GM19452 (cell line): ENCODE results near the gene PTBP2.
"Not testable (repeated sequence)": the region's sequence is repeated elsewhere in the genome, so short reads cannot be mapped to it uniquely, and the experiment has no call there.

Source experiments
- ATAC-seq: cut with Tn5 transposase; IDR thresholded peaks from one replicate; pipeline ENCODE4 v1.9.1; 2021; ENCODE audit not compliant: unreplicated experiment

Gene PTBP2

GRCh38 chr1:96730574-96731298 lies 9.2 kb downstream of the PTBP2 start:
- ATAC-seq = no peak

GRCh38 chr1:96741335-96741734 lies 19.8 kb downstream of the PTBP2 start:
- ATAC-seq = no peak

GRCh38 chr1:96746440-96747420 lies 25.1 kb downstream of the PTBP2 start:
- ATAC-seq = no peak

DNA sequence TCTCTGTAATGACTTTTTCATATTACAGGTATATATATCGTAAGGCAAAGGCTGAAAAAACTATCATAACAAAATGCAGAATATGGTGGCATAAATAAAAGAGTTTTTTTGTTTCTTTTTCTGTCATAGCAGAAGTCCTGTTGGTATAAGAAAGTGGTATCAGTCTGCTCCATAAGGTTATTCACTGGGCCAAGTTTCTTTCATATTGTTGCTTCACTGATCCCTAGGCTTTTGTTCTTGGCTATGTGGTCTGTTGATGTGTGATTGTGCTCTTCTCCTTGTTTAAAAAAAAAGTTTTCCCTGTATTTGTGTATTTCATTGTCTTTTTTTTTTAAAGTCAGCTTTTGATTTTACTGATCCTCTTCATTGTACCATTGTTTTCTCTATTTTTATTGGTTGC lies 26.0 kb downstream of the PTBP2 start:
- no peak for ATAC-seq

DNA sequence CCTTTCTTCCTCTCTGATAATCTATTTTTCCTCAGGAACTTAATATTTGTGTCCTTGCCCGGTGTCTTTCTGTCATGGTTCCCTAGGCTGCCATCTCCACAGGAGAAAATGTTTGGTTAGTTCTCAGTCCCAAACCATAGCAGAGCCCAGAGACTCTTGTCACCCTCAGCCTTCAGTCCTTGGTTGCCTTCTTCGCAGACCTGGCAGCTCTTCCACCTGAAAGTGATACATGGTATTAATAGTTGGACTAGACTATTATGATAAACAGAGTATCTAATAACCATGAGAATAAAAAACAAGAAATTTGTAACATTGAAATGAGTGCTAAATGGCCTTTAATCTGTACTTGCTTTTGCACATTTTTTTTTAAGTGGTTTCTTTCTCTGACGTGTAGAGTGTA lies 26.5 kb downstream of the PTBP2 start:
- ATAC-seq = no peak

- ATAC-seq = no peak
Observed at GRCh38 chr1:96749618-96750017, 28.0 kb downstream of the PTBP2 start.

GRCh38 chr1:96752394-96752793 lies 30.8 kb downstream of the PTBP2 start:
- no peak for ATAC-seq

- no peak for ATAC-seq
Observed at GRCh38 chr1:96756789-96757188, 35.2 kb downstream of the PTBP2 start.

GRCh38 chr1:96762586-96762985 lies 41.0 kb downstream of the PTBP2 start:
- not testable (repeated sequence) for ATAC-seq

GRCh38 chr1:96763514-96763913 lies 41.9 kb downstream of the PTBP2 start:
- no peak for ATAC-seq

DNA sequence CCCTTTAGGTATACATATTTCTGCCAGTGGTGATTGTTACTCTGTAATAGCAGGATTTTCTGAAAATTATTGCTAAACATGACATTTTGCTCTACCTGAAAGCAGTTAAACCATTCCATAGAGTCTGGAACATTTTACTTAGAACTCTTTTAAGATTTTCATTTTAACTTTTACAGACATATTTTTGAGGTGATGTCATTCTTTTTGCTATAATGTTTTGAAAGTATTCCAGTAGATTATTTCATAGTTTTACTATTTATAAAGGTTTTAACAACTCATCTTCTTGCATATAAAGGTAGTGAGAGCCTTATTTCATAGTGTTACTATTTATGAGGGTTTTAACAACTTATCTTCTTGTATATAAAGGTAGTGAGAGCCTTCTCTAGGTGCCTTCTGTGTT lies 42.9 kb downstream of the PTBP2 start:
- ATAC-seq = no peak

DNA sequence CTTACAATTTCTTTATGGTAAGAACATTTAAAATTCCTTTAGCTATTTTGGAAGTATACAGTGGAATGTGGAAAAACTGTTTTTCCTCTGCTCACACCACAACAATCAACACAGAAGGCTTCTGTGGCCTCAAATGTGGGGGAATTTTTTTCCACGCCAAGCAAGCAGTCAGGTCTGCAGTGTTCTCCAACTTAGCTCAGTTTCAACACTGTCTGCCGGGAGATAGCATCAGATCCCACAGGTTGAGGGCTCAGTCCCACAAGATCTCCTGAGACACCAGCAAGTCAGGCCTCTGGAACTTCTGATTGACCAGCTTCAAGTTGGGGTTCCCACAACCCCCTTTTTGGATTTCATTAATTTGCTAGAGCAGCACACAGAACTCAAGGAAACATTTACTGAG lies 50.3 kb downstream of the PTBP2 start:
- ATAC-seq = no peak

GRCh38 chr1:96772349-96772748 lies 50.8 kb downstream of the PTBP2 start:
- ATAC-seq = no peak

- ATAC-seq = no peak
Observed at GRCh38 chr1:96772972-96773371, 51.4 kb downstream of the PTBP2 start.

DNA sequence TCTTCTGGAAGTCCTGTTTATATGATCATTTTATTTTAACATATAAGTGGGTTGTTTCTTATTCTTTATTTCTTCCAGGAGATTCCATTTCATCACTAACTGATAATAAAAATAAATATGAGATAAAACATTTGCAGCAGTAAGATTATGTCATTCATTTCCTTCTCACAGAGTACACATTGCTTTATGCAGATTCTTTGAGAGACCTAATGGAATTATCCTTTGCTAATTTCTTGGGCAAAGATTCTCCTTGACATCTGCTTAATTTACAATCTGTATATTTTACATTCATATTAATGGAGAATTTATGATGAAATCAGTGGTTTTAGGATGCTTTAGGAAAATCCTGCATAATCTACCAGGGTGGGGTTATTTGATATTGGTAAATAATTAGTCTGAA lies 60.6 kb downstream of the PTBP2 start:
- ATAC-seq = no peak

GRCh38 chr1:96782856-96783255 lies 61.3 kb downstream of the PTBP2 start:
- no peak for ATAC-seq

- ATAC-seq = no peak
Observed at GRCh38 chr1:96790599-96790998, 69.0 kb downstream of the PTBP2 start.

- no peak for ATAC-seq
Observed at GRCh38 chr1:96792220-96792619, 70.6 kb downstream of the PTBP2 start.

GRCh38 chr1:96801696-96802095 lies 80.1 kb downstream of the PTBP2 start:
- ATAC-seq = not testable (repeated sequence)

- ATAC-seq = no peak
Observed at GRCh38 chr1:96804648-96805047, 83.1 kb downstream of the PTBP2 start.

DNA sequence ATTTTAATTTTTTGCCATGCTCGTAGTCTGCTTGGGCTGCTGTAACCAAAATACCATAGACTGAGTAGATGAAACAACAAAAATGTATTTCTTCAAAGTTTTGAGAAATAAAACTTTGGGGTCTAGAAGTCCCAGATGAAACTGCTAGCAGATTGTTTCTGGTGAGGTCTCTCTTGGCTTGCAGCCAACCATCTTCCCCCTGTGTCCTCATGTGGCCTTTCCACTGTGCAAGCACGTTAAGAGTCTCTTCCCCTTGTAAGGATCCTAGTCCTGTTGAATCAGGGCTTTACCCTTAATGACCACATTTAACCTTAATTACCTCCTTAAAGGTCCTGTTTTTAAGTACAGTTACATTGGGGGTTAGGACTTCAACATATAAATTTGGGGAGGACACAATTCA lies 86.6 kb downstream of the PTBP2 start:
- ATAC-seq = no peak

DNA sequence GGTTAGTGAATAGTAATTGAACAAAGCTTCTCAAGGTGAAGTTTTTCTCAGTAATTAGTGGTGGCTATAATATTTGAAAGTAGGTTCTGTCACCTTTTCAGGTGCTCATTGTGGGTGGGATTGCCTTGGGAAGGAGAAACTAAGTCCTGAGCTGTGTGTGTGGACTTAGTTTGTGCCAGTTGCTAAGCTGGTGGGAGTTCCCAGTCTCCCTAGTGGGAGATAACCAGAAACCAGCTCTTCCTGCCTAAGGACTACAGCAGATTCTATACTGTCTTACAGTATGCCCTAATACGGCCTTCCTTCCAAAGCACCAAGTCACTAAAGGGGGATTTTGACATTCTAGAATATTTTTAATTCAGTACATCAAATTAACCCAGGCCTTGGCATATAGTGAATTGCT lies 94.3 kb downstream of the PTBP2 start:
- no peak for ATAC-seq
